NCI-H146 treated with DMSO at 0.1 percent for 48 hours (cell line): ENCODE results near the gene GMEB2.

Experiments
- DNase-seq: peaks from one replicate; lab custom pipeline; 2025; ENCODE audit not compliant: unreplicated experiment; lab: John Stamatoyannopoulos, UW

GMEB2 gene

GRCh38 chr20:63547725-63548480, 79.0 kb downstream of the GMEB2 start, which contains the start of gene SRMS:
Gene SRMS, minus strand, starts transcription at chr20:63547749. Its CDS starts 286 bp downstream, at chr20:63547463.
- DNase-seq: no peak

GRCh38 chr20:63546956-63547724, 79.8 kb downstream of the GMEB2 start:
- no peak for DNase-seq

- peak; percentile 76 for DNase-seq
These were observed 80.5 kb downstream of the GMEB2 start for GRCh38 chr20:63546256-63546955.

GRCh38 chr20:63545814-63546213, 81.1 kb downstream of the GMEB2 start:
- DNase-seq: peak; percentile 85

GRCh38 chr20:63544958-63545516, 81.9 kb downstream of the GMEB2 start:
- DNase-seq: no peak

- no peak for DNase-seq
These were observed 82.5 kb downstream of the GMEB2 start for GRCh38 chr20:63544241-63544957.

- DNase-seq: no peak
These were observed 83.2 kb downstream of the GMEB2 start for GRCh38 chr20:63543733-63544132.

- no peak for DNase-seq
These were observed 83.8 kb downstream of the GMEB2 start for GRCh38 chr20:63543131-63543530.

GRCh38 chr20:63542696-63543095, 84.2 kb downstream of the GMEB2 start:
- no peak for DNase-seq

GRCh38 chr20:63542031-63542559, 84.8 kb downstream of the GMEB2 start:
- no peak for DNase-seq

- DNase-seq: no peak
These were observed 85.5 kb downstream of the GMEB2 start for GRCh38 chr20:63541371-63541770.

- DNase-seq: no peak
These were observed 86.3 kb downstream of the GMEB2 start for GRCh38 chr20:63540417-63541186.

- no peak for DNase-seq
These were observed 87.2 kb downstream of the GMEB2 start for GRCh38 chr20:63539441-63540370.

- DNase-seq: no peak
These were observed 87.8 kb downstream of the GMEB2 start for GRCh38 chr20:63539092-63539430.

- DNase-seq: no peak
These were observed 88.5 kb downstream of the GMEB2 start for GRCh38 chr20:63538204-63539091.
